GM15510 (cell line): ENCODE data around the gene EFTUD2.

Source experiments
- POLR2A ChIP-seq: IDR thresholded peaks from 3 replicates; pipeline ENCODE4 v1.6.1; 2011; ENCODE audit warnings: borderline replicate concordance; ENCODE audit not compliant: insufficient read length; ENCODE audit errors: extremely low read depth

Gene EFTUD2

DNA sequence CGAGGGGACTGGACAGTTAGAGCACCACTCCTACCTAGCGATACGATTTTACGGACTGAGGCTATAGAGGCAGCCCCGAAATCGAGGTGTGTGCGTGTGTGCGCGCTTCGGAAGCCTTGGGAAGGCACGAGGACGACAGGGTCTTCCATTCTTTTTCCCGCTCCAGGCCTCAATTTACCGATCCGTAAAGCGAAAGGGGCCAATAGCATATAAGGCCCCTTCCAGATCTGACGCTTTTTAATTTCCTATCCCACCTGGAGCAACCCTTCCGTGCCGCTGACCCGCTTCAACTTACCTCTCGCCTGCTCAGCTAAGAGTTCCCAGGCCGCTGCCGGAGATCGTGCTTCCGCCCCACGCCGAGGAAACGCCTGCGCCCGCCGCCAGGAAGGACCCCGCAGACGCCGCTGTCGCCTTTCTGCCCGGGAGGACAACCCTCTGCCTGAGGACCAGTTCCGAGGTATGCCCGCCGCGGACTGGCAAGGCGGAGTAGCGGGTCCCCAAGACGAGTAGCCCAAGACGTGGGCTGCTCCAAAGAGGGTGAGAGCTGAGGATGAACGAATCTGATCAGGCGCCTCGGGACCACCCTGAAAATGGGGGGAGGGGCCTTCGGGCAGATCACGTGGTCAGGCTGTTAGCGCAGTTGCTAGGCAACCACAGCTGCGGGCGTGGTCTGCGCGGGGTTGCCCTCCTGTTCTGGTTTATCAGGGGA lies at the start of gene EFTUD2:
Gene EFTUD2, minus strand, starts transcription at position 372 of the 709 bp plus-strand sequence. CDS start 4,924 bp downstream, outside the sequence.
- TF ChIP-seq POLR2A: peak; percentile 84

- no peak for TF ChIP-seq POLR2A
These were observed 49.1 kb upstream of the EFTUD2 start for GRCh38 chr17:44948315-44948795.

DNA sequence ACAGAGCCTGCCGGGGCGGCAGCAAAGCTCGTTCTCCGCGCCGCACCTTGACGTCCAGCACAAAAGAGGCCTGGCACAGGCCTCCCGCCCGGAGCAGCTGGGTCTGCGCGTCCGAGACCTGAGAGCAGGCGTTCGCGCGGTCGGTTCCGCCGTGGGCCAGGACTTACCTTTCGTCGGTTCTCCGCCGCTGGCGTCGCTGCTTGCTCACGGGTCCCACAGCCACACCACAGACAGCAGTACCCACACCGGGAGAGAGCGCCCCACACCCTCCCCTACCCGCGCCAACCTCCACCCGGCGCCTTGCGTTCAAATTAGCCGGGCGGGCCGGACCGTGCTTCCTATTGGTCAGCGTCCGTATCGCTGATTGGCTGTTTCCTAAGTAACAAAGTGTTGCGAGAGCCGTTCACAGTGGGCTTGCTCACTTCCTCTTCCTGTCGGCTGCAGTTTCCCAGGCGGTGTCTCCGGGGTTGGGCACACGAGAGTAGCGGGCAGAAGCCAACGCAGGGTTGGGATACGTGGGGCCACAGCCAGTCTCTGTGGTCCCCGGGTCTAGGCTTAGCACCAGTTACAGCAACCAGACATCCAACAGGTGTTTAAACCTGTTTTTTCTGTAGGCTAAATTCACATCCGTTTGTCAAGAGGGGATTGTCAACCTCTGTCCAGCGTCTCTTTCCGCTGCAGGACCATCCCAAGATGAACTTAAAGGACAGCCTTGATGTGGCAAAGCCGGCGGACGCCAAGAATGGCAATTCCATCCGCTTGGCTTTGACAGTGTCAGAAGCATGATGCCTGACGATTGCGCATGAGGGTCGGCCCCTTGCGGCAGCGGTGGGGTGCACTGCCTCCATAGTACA lies 48.4 kb upstream of the EFTUD2 start, which contains the start of gene KIF18B:
Gene KIF18B, minus strand, starts transcription at position 313 of the 854 bp plus-strand sequence. CDS start 11,429 bp downstream, outside the sequence.
- TF ChIP-seq POLR2A: peak; percentile 94

DNA sequence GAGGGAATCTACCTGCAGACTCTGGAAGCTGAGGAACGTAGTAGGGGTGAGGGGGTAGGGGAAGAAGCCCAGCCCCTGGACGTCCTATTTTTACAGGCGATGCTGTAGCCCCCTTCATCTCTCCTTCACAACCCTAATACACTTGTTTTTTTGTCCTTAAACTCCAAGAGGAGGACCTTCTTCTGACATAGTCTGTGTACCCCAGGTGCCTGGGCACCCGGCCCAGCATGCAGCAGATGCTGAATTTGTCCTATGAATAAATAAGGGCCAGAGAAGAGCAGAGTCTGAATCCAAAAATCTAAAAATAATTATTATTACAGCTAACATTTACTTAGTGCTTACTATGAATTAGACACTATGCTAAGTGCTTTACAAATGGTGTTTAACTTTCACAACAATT lies 43.2 kb upstream of the EFTUD2 start:
- no peak for TF ChIP-seq POLR2A

GRCh38 chr17:44941712-44942331 lies 42.6 kb upstream of the EFTUD2 start:
- TF ChIP-seq POLR2A: no peak

- no peak for TF ChIP-seq POLR2A
These were observed 41.5 kb upstream of the EFTUD2 start for GRCh38 chr17:44940768-44941167.

DNA sequence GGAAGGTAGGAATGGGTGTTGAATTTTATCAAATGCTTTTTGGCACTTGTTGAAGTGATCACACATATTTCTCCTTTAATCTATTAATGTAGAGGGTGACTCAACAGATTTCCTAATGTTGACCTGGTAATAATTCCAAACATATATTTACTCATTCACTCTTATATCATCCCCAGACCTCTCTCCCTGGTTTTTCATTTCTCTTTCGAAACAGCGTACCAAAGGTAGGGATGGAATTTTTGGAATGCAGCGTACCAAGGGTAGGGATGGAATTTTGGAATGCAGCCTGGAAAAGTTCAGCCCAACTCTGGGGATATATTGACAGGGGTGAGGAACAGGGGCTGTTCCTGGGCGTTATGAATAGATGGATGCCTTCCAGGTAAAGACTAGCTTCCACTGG lies 41.1 kb upstream of the EFTUD2 start:
- no peak for TF ChIP-seq POLR2A

DNA sequence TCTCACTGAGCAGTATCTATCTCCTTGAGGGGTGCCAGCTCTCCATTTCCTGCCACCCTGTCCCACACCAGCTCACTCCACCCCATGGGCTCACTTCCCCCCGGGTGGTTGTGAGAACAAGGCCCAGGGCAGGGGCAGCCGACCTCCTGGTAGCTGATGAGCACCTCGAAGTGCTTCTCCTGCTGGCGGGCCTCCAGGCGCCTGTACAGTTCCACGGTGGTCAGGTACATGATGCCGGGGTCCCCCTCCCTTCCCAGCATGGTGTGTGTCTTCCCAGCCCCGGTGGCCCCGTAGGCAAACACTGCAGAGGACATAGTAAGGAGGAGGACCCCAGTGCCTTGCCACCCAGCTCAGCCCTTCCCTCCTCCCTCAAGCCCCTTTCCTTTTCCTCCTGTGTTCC lies 35.9 kb upstream of the EFTUD2 start:
- no peak for TF ChIP-seq POLR2A

DNA sequence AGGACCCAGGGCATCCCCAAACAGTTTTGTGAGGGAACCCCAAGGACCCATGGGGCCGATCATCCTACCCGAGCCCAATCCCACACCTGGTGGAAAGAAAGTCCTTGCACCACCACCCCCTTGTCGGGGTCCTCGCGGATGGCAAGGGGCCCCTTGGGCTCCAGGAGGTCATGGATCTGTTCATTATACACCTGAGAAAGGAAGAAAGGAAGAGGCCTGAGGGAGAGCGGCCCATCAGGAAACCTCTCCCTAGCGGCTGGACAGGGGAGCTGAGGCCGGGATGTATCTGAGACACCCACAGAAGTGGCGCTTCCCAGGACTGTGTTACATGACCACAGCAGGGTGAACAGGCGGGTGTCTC lies 35.5 kb upstream of the EFTUD2 start:
- TF ChIP-seq POLR2A: no peak

DNA sequence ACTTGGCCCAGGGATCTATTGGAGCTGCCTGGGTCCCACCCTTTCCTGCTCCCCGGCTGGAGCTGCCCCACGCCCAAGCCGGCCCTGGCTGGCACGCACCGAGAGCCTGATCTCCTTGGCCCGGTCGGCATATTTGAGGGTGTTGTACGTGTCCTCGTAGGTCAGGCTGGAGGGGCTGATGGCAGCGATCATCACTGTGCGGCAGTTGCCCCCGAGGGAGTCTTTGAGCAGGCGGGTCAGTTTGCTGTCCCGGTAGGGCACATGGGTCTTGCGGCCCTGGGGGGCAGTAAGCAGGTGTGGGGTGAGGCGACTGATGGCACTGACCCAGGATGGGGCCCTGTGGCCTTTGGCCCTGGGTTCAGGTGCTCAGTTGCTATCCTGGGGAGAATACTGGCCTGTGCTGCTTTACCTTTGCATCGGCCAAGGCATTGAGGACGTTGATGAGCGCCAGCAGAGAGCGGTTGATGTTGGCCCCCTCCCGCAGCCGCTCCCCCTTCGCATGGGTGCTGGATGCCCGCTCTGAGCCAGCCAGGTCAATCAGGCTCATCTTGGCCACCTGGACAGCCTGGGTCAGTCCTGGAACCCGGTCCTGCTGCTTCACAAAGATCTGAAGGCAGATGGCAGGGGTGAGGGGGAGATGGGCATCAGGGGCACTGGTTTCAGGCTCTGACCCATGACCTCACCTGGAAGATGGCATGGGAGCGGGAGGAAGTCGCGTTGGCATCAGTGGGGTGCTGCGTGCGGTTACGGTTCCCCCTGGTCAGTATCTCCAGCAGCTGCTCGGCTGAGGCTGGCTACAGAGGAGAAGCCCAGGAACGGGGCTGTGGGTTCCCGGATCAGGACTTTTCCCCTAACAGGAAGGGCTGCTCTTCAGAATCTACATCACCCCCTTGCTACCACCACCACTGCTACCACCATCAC lies 34.8 kb upstream of the EFTUD2 start:
- TF ChIP-seq POLR2A: no peak

- TF ChIP-seq POLR2A: no peak
These were observed 33.5 kb upstream of the EFTUD2 start for GRCh38 chr17:44932787-44933097.

- TF ChIP-seq POLR2A: no peak
These were observed 33.0 kb upstream of the EFTUD2 start for GRCh38 chr17:44932096-44932786.

DNA sequence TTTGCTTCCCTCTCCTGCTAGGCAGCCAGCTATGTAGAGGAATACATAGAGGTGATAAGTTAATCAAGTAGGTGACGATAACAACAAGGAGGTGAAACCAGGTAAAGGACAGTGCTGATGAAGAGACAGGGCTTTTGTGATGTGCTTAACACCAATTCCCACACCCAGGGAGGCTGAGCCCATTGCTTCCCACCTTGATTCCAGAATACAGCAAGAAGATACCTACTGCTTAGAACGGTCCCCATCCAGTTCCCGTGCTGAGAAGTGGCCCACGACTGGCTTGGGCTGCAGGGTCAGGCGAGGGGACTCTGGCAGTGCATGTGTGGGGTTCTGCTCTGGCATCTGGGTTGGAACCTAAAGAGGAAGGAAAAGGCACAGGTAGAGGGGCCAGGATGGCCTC lies 32.1 kb upstream of the EFTUD2 start:
- TF ChIP-seq POLR2A: no peak

DNA sequence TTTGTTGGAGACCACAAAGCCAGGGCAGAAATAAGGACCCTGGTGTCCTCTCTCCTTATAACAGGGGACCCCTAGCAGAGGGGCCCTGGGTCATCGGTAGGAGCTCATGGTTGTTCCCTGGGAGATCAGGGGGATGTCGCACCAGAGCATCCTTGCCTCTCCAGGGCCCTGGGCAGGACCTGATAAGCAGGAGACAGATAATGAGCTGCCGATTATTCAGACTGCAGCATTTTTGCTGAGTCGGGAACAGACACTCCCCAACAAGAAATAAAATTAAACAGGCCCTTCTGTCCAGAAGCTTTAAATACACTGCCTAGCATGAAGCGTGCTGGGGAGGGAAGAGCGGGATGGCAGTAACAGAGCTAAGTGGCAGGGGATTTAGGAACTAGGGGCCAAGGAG lies 31.4 kb upstream of the EFTUD2 start:
- TF ChIP-seq POLR2A: no peak
